Measurements from ENCODE around the gene RUNX2. TPM values are rescaled to one million over a fixed set of nuclear protein-coding genes. Genes with fewer than 3 reads are reported as not detected.

The RUNX2 gene
- total and polyA plus RNA-seq, 2 of the 8 experiments (the other 6 are each of a cell fraction or from before 2014, with no cell fraction given) = 0.26 to 1.2 TPM

- TF ChIP-seq, protein P1, sequence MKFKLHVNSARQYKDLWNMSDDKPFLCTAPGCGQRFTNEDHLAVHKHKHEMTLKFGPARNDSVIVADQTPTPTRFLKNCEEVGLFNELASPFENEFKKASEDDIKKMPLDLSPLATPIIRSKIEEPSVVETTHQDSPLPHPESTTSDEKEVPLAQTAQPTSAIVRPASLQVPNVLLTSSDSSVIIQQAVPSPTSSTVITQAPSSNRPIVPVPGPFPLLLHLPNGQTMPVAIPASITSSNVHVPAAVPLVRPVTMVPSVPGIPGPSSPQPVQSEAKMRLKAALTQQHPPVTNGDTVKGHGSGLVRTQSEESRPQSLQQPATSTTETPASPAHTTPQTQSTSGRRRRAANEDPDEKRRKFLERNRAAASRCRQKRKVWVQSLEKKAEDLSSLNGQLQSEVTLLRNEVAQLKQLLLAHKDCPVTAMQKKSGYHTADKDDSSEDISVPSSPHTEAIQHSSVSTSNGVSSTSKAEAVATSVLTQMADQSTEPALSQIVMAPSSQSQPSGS (IDR thresholded peaks at IDR 0.05; ENCODE audit: low read length) = no peak
- TF ChIP-seq E2F6 (IDR thresholded peaks at IDR 0.05) = no peak
- no peak for TF ChIP-seq JUN (IDR thresholded peaks at IDR 0.05; ENCODE audit: low read depth, low read length)
Measured at GRCh38 chr6:45631396-45631795, 303.3 kb downstream of the RUNX2 start (continued).

Data from H1 (cell line).